Coronary artery (tissue), 2 donors: ENCODE results near the gene SLTM.
A peak's percentile ranks its signal among the peaks of the same experiment; 100 is the strongest.

ENCODE experiments used
- DNase-seq: peaks from one replicate; pipeline ENCODE4 v3.0.0-alpha.2; 2017; ENCODE audit warnings: low spot score
- H3K27ac ChIP-seq, 2 donors: fragments of 200-600 bp; sonication (generic); one replicate each; pipeline ENCODE4 v1.5.1; 2016 to 2019
- H3K4me3 ChIP-seq: fragments of 200-600 bp; sonication (generic); 2 replicates; pipeline ENCODE4 v1.5.1; 2016; ENCODE audit warnings: mild to moderate bottlenecking, moderate library complexity
- TF ChIP-seq, protein P1 (sequence below): fragments of 200-600 bp; sonication (generic); IDR thresholded peaks from one replicate; pipeline ENCODE4 v1.5.1; 2019; ENCODE audit warnings: antibody characterized with exemption

The SLTM gene

GRCh38 chr15:58966698-58967097, 33.2 kb upstream of the SLTM start:
- Histone ChIP-seq H3K4me3 (no peak overlapping the region), H3K27ac (no peak overlapping the region)
- DNase-seq = no peak
- TF ChIP-seq, protein P1, sequence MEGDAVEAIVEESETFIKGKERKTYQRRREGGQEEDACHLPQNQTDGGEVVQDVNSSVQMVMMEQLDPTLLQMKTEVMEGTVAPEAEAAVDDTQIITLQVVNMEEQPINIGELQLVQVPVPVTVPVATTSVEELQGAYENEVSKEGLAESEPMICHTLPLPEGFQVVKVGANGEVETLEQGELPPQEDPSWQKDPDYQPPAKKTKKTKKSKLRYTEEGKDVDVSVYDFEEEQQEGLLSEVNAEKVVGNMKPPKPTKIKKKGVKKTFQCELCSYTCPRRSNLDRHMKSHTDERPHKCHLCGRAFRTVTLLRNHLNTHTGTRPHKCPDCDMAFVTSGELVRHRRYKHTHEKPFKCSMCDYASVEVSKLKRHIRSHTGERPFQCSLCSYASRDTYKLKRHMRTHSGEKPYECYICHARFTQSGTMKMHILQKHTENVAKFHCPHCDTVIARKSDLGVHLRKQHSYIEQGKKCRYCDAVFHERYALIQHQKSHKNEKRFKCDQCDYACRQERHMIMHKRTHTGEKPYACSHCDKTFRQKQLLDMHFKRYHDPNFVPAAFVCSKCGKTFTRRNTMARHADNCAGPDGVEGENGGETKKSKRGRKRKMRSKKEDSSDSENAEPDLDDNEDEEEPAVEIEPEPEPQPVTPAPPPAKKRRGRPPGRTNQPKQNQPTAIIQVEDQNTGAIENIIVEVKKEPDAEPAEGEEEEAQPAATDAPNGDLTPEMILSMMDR = no peak

GRCh38 chr15:58962662-58963565, 29.4 kb upstream of the SLTM start:
- no peak overlapping the region for H3K4me3 ChIP-seq
- DNase-seq = no peak
- TF ChIP-seq, protein P1 = no peak
- no peak overlapping the region for H3K27ac ChIP-seq

GRCh38 chr15:58962136-58962535, 28.7 kb upstream of the SLTM start:
- Histone ChIP-seq H3K27ac (no peak overlapping the region), H3K4me3 (no peak overlapping the region)
- no peak for DNase-seq
- TF ChIP-seq, protein P1 = no peak

- TF ChIP-seq, protein P1 = no peak
- Histone ChIP-seq H3K27ac (no peak overlapping the region), H3K4me3 (no peak overlapping the region)
- no peak for DNase-seq
Observed at GRCh38 chr15:58958811-58959210, 25.3 kb upstream of the SLTM start.

DNA sequence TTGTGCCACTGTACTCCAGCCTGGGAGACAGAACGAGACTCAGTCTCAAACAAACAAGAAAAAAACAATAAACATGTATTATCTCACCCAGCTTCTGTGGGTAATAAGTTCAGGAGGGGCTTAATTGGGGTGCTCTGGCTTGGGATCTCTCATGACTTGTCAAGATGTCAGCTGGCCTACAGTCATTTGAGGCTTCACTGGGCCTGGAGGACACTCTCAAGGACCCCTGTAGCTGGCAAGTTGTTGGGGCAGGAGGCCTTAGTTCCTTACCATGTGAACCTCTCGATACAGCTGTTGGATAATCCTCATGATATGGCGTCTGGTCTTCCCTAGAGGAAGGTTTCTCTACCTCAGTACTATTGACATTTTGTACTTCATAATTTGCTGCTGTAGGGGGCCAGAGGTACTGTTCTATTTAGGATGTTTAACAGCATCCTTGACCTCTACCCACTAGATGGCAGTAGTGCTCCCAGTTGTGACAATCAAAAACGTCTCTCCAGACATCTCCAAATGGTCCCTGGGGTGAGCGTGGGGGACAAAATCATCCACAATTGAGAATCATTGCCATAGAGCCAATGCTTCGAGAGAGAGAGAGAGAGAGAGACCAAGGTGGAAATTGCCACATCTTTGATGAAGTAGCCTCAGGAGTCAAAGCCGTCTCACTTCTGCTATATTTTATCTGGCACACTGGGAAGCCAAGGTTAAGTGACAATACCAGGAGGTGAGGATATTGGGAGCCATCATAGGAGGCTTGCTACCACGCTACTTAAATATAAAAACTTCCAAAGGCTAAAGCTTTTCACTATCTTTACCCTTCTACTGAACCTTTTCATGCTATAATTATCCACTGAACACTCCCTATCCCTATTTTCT, 23.9 kb upstream of the SLTM start:
- TF ChIP-seq, protein P1 = peak; percentile 57
- H3K4me3 ChIP-seq = no peak overlapping the region
- DNase-seq = no peak
- H3K27ac ChIP-seq = no peak overlapping the region

- TF ChIP-seq, protein P1 = no peak
- DNase-seq = no peak
- H3K27ac ChIP-seq = no peak overlapping the region
Observed at GRCh38 chr15:58952751-58953150, 19.3 kb upstream of the SLTM start.

More at GRCh38 chr15:58952751-58953150, 19.3 kb upstream of the SLTM start:
- H3K4me3 ChIP-seq = no peak overlapping the region
